ENCODE measurements around the gene DNAJB1.

DNA sequence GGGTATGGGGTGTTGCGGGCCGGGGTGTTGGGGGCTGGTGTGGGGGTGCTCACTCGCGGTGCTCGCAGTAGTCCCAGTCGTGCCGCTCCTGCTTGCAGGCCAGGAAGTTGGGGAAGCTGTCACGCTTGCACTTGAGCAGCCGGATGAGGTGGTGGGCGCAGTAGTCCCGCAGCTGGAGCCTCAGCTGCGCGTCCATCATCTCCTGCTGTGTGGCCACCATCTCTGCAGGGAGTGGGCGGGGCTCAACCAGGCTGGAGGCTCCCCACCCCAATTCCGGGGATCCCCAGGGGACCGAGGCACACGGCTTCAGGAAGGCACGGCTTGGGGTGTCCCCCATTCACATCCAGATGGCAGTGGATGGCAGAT, 48.5 kb upstream of the DNAJB1 start:
- TF ChIP-seq, protein P1, sequence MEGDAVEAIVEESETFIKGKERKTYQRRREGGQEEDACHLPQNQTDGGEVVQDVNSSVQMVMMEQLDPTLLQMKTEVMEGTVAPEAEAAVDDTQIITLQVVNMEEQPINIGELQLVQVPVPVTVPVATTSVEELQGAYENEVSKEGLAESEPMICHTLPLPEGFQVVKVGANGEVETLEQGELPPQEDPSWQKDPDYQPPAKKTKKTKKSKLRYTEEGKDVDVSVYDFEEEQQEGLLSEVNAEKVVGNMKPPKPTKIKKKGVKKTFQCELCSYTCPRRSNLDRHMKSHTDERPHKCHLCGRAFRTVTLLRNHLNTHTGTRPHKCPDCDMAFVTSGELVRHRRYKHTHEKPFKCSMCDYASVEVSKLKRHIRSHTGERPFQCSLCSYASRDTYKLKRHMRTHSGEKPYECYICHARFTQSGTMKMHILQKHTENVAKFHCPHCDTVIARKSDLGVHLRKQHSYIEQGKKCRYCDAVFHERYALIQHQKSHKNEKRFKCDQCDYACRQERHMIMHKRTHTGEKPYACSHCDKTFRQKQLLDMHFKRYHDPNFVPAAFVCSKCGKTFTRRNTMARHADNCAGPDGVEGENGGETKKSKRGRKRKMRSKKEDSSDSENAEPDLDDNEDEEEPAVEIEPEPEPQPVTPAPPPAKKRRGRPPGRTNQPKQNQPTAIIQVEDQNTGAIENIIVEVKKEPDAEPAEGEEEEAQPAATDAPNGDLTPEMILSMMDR (IDR thresholded peaks at IDR 0.05) = no peak
- TF ChIP-seq, protein P2, sequence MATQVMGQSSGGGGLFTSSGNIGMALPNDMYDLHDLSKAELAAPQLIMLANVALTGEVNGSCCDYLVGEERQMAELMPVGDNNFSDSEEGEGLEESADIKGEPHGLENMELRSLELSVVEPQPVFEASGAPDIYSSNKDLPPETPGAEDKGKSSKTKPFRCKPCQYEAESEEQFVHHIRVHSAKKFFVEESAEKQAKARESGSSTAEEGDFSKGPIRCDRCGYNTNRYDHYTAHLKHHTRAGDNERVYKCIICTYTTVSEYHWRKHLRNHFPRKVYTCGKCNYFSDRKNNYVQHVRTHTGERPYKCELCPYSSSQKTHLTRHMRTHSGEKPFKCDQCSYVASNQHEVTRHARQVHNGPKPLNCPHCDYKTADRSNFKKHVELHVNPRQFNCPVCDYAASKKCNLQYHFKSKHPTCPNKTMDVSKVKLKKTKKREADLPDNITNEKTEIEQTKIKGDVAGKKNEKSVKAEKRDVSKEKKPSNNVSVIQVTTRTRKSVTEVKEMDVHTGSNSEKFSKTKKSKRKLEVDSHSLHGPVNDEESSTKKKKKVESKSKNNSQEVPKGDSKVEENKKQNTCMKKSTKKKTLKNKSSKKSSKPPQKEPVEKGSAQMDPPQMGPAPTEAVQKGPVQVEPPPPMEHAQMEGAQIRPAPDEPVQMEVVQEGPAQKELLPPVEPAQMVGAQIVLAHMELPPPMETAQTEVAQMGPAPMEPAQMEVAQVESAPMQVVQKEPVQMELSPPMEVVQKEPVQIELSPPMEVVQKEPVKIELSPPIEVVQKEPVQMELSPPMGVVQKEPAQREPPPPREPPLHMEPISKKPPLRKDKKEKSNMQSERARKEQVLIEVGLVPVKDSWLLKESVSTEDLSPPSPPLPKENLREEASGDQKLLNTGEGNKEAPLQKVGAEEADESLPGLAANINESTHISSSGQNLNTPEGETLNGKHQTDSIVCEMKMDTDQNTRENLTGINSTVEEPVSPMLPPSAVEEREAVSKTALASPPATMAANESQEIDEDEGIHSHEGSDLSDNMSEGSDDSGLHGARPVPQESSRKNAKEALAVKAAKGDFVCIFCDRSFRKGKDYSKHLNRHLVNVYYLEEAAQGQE (IDR thresholded peaks at IDR 0.05; ENCODE audit: insufficient read depth in 1 of 2, low read depth in 2 of 2, low read length in 1 of 2) = no peak

Data from Panc1 (cell line).